ENCODE measurements around the gene WDFY4.

WDFY4 gene

DNA sequence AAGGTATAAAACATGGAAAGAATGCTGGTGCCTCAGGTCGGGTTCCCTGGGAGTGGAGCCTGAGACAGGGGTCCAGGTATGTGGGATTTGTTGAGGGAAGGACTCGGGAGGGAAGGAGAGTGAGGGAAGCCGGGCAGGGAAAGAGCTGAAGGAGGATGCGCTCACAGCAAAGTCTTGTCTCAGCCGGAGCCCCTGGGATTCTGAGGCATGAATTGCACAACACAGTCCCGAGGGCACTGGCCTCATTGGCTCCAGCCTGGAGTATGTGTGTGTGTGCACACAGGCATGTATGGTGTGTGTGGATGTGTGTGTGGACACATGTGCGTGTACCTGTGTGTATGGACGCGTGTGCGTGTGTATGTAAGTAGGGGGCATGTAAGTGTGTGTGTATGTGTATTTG is 87.4 kb downstream of the WDFY4 start:
- no peaks in the 10 kb centered on the region for H3K79me1 ChIP-seq (ENCODE audit: low read length)
- DNase-seq, result no peak
- no peak overlapping the region for H3K9ac ChIP-seq (ENCODE audit: low read length)
- H3K27me3 ChIP-seq (ENCODE audit: insufficient read depth, low read length), result no peaks in the 10 kb centered on the region
- no peak overlapping the region for H4K8ac ChIP-seq (ENCODE audit: low read depth, low read length)
- no peak overlapping the region for H3K4ac ChIP-seq (ENCODE audit: low read depth, low read length)
- no peaks in the 10 kb centered on the region for H3K36me3 ChIP-seq (ENCODE audit: control insufficient read depth in 1 of 2, insufficient read depth in 2 of 2, low read length in 2 of 2)
- no CpG with 5 or more reads among the region's 10 CpGs for whole genome bisulfite sequencing (ENCODE audit: extremely low coverage, insufficient coverage, insufficient read length)
- no peak overlapping the region for H3K14ac ChIP-seq (ENCODE audit: low read length)
- no peak overlapping the region for H2BK12ac ChIP-seq (ENCODE audit: low read length)
- H3K4me2 ChIP-seq (ENCODE audit: low read length), result no peak overlapping the region
- no peaks in the 10 kb centered on the region for H3K79me2 ChIP-seq (ENCODE audit: control insufficient read depth, insufficient read depth, low read length, poor library complexity)
- H3K27ac ChIP-seq (ENCODE audit: low read depth, low read length), result no peak overlapping the region
- H2BK5ac ChIP-seq (ENCODE audit: low read depth, low read length, poor library complexity), result no peak overlapping the region
- H2AFZ ChIP-seq (ENCODE audit: insufficient read depth, low read length, poor library complexity), result no peak overlapping the region
- no peak overlapping the region for H2AK5ac ChIP-seq (ENCODE audit: low read length)
- H4K91ac ChIP-seq (ENCODE audit: low read depth, low read length), result no peak overlapping the region
- H3K23ac ChIP-seq (ENCODE audit: low read length), result no peak overlapping the region
- H4K12ac ChIP-seq (ENCODE audit: low read depth, low read length), result no peak overlapping the region
- H2BK120ac ChIP-seq (ENCODE audit: insufficient read depth, low read length, poor library complexity), result no peak overlapping the region
- H3K9me3 ChIP-seq (ENCODE audit: insufficient read depth, low read depth, low read length), result peaks cover 2% of the 10 kb centered on the region
- H3K4me3 ChIP-seq (ENCODE audit: low read depth, low read length), result peak overlapping the region; percentile 46
- no peak overlapping the region for H3K18ac ChIP-seq (ENCODE audit: low read length)
- peaks cover 0 to 4% of the 10 kb centered on the region in 2 experiments for H3K4me1 ChIP-seq (ENCODE audit: control insufficient read depth in 1 of 2, insufficient read depth in 2 of 2, low read length in 2 of 2)

DNA sequence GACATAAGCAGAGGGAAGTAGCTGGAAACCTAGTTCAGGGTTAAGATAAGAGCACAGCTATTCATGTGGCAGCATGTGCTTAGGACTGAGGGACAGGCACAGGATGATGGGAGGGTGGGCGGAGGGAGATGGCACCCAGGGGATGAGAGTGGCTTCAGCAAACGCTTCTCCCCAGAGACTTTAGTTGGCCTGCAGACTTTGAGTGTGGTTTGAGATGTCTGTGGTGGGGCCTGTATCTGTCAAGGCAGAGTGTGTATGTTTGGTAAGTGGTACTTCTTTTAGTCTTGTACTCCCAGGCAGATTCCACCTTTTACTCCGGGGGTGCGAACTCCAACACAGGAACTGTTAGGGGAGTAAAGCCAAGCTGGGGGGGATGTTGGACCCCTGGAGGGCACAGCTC is 88.9 kb downstream of the WDFY4 start:
- Histone ChIP-seq H3K23ac (ENCODE audit: low read length) (no peak overlapping the region), H2AK5ac (ENCODE audit: low read length) (no peak overlapping the region), H3K79me2 (ENCODE audit: control insufficient read depth, insufficient read depth, low read length, poor library complexity) (no peaks in the 10 kb centered on the region), H3K18ac (ENCODE audit: low read length) (no peak overlapping the region), H3K4ac (ENCODE audit: low read depth, low read length) (no peak overlapping the region), H2BK5ac (ENCODE audit: low read depth, low read length, poor library complexity) (no peak overlapping the region), H3K4me3 (ENCODE audit: low read depth, low read length) (no peak overlapping the region), H3K4me1 (ENCODE audit: control insufficient read depth in 1 of 2, insufficient read depth in 2 of 2, low read length in 2 of 2) (peaks cover 0 to 4% of the 10 kb centered on the region in 2 experiments), H2AFZ (ENCODE audit: insufficient read depth, low read length, poor library complexity) (no peak overlapping the region), H3K9ac (ENCODE audit: low read length) (no peak overlapping the region), H4K91ac (ENCODE audit: low read depth, low read length) (no peak overlapping the region), H3K27ac (ENCODE audit: low read depth, low read length) (no peak overlapping the region), H3K14ac (ENCODE audit: low read length) (no peak overlapping the region), H3K79me1 (ENCODE audit: low read length) (no peaks in the 10 kb centered on the region), H3K36me3 (ENCODE audit: control insufficient read depth in 1 of 2, insufficient read depth in 2 of 2, low read length in 2 of 2) (no peaks in the 10 kb centered on the region), H3K4me2 (ENCODE audit: low read length) (no peak overlapping the region), H2BK120ac (ENCODE audit: insufficient read depth, low read length, poor library complexity) (no peak overlapping the region), H2BK12ac (ENCODE audit: low read length) (no peak overlapping the region), H3K27me3 (ENCODE audit: insufficient read depth, low read length) (no peaks in the 10 kb centered on the region), H4K12ac (ENCODE audit: low read depth, low read length) (no peak overlapping the region), H3K9me3 (ENCODE audit: insufficient read depth, low read depth, low read length) (peaks cover 6% of the 10 kb centered on the region), H4K8ac (ENCODE audit: low read depth, low read length) (no peak overlapping the region)
- no peak for DNase-seq
- WGBS (ENCODE audit: extremely low coverage, insufficient coverage, insufficient read length), result no CpG with 5 or more reads among the region's 4 CpGs

DNA sequence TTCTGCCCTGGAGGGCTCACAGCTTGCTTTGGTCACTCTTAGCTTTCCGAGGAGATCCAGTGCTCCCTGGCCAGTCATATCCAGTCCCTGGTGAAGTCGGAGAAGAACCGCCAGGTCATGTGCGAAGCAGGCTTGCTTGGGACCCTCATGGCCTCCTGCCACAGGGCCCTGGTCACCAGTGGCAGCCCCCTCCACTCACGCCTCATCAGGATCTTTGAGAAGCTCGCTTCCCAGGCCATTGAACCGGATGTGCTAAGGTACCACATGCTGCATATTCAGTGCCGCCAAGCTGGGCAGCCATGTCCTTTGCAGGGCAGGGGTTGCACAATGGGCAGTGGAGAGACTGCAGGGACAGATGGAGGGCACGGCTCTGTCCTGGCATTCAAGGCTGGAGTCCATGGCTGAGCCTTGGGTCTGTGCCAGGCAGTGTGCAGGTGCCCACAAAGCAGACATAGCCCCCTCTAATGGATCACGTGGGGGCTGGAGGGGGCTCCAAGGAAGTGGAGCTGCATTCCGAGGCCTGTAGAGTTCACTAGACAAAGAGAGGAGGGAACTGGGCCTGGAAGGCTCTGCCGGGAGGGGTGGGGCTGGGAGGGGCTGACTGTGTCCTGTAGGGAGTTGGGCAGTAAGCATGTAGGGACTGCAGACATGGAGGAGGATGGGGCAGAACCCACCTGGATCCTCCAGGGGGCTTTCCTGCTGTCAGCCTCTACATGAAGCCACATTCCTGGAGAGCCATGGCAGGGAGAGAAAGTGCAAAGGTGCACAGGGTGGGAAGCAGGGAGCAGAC is 89.9 kb downstream of the WDFY4 start:
- Histone ChIP-seq H3K79me2 (ENCODE audit: control insufficient read depth, insufficient read depth, low read length, poor library complexity) (no peaks in the 10 kb centered on the region), H3K4me1 (ENCODE audit: control insufficient read depth in 1 of 2, insufficient read depth in 2 of 2, low read length in 2 of 2) (peaks cover 0 to 2% of the 10 kb centered on the region in 2 experiments), H3K27ac (ENCODE audit: low read depth, low read length) (no peak overlapping the region), H2AFZ (ENCODE audit: insufficient read depth, low read length, poor library complexity) (no peak overlapping the region), H2BK120ac (ENCODE audit: insufficient read depth, low read length, poor library complexity) (no peak overlapping the region), H2BK5ac (ENCODE audit: low read depth, low read length, poor library complexity) (no peak overlapping the region), H3K4me2 (ENCODE audit: low read length) (no peak overlapping the region), H3K27me3 (ENCODE audit: insufficient read depth, low read length) (no peaks in the 10 kb centered on the region), H4K8ac (ENCODE audit: low read depth, low read length) (no peak overlapping the region), H3K9ac (ENCODE audit: low read length) (no peak overlapping the region), H3K23ac (ENCODE audit: low read length) (no peak overlapping the region), H3K14ac (ENCODE audit: low read length) (no peak overlapping the region), H3K36me3 (ENCODE audit: control insufficient read depth in 1 of 2, insufficient read depth in 2 of 2, low read length in 2 of 2) (no peaks in the 10 kb centered on the region), H3K79me1 (ENCODE audit: low read length) (no peaks in the 10 kb centered on the region), H3K4ac (ENCODE audit: low read depth, low read length) (no peak overlapping the region), H2AK5ac (ENCODE audit: low read length) (no peak overlapping the region), H3K9me3 (ENCODE audit: insufficient read depth, low read depth, low read length) (peaks cover 8% of the 10 kb centered on the region), H3K4me3 (ENCODE audit: low read depth, low read length) (no peak overlapping the region), H3K18ac (ENCODE audit: low read length) (no peak overlapping the region), H4K91ac (ENCODE audit: low read depth, low read length) (no peak overlapping the region), H2BK12ac (ENCODE audit: low read length) (no peak overlapping the region), H4K12ac (ENCODE audit: low read depth, low read length) (no peak overlapping the region)
- no CpG with 5 or more reads among the region's 12 CpGs for WGBS (ENCODE audit: extremely low coverage, insufficient coverage, insufficient read length)
- no peak for DNase-seq

DNA sequence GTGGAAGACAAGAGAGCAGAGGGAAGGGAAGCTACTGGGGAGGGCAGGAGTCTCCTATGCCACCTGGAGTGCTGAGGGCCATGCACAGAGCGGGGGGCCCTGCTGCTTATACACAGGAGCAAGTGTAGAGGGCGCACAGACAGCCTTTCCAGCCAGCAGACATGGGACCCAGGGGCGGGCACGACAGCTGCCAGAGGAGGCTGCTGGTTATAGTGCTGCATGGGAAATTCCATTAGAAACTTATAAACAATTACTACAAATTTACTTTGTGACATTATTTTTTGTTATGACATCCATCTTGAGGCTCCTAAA is 90.5 kb downstream of the WDFY4 start:
- Histone ChIP-seq H3K23ac (ENCODE audit: low read length) (no peak overlapping the region), H2AK5ac (ENCODE audit: low read length) (no peak overlapping the region), H3K36me3 (ENCODE audit: control insufficient read depth in 1 of 2, insufficient read depth in 2 of 2, low read length in 2 of 2) (no peaks in the 10 kb centered on the region), H3K4me1 (ENCODE audit: control insufficient read depth in 1 of 2, insufficient read depth in 2 of 2, low read length in 2 of 2) (no peaks in the 10 kb centered on the region), H4K8ac (ENCODE audit: low read depth, low read length) (no peak overlapping the region), H3K27me3 (ENCODE audit: insufficient read depth, low read length) (no peaks in the 10 kb centered on the region), H2BK120ac (ENCODE audit: insufficient read depth, low read length, poor library complexity) (no peak overlapping the region), H3K9ac (ENCODE audit: low read length) (no peak overlapping the region), H2BK12ac (ENCODE audit: low read length) (no peak overlapping the region), H2AFZ (ENCODE audit: insufficient read depth, low read length, poor library complexity) (no peak overlapping the region), H3K79me1 (ENCODE audit: low read length) (no peaks in the 10 kb centered on the region), H2BK5ac (ENCODE audit: low read depth, low read length, poor library complexity) (no peak overlapping the region), H3K79me2 (ENCODE audit: control insufficient read depth, insufficient read depth, low read length, poor library complexity) (no peaks in the 10 kb centered on the region), H4K12ac (ENCODE audit: low read depth, low read length) (no peak overlapping the region), H3K4me3 (ENCODE audit: low read depth, low read length) (no peak overlapping the region), H3K4me2 (ENCODE audit: low read length) (no peak overlapping the region), H3K18ac (ENCODE audit: low read length) (no peak overlapping the region), H3K14ac (ENCODE audit: low read length) (no peak overlapping the region), H3K27ac (ENCODE audit: low read depth, low read length) (no peak overlapping the region), H3K4ac (ENCODE audit: low read depth, low read length) (no peak overlapping the region), H3K9me3 (ENCODE audit: insufficient read depth, low read depth, low read length) (peaks cover 10% of the 10 kb centered on the region), H4K91ac (ENCODE audit: low read depth, low read length) (no peak overlapping the region)
- WGBS (ENCODE audit: extremely low coverage, insufficient coverage, insufficient read length), result no CpG with 5 or more reads among the region's 4 CpGs
- no peak for DNase-seq
